Measurements from ENCODE around the gene MKRN2OS. TPM values are rescaled to one million over a fixed set of nuclear protein-coding genes. Genes with fewer than 3 reads are reported as not detected.
A peak's percentile ranks its signal among the peaks of the same experiment; 100 is the strongest.

MKRN2OS gene
- total RNA-seq, 1 donor from 2014 or later = not detected

GRCh38 chr3:12584083-12584482, 38.8 kb upstream of the MKRN2OS start:
- H3K9me3 Mint-ChIP-seq (ENCODE audit: unreplicated experiment) = no peaks in the 10 kb centered on the region
- peaks cover 37% of the 10 kb centered on the region for H3K36me3 Mint-ChIP-seq (ENCODE audit: low read depth, unreplicated experiment)

GRCh38 chr3:12583280-12583679, 38.0 kb upstream of the MKRN2OS start:
- Mint-ChIP-seq H3K36me3 (ENCODE audit: low read depth, unreplicated experiment) (peaks cover 36% of the 10 kb centered on the region), H3K4me1 (ENCODE audit: unreplicated experiment) (peaks cover 23% of the 10 kb centered on the region), H3K27ac (ENCODE audit: unreplicated experiment) (no peak overlapping the region), H3K9me3 (ENCODE audit: unreplicated experiment) (no peaks in the 10 kb centered on the region), H3K4me3 (ENCODE audit: unreplicated experiment) (no peak overlapping the region), H3K27me3 (ENCODE audit: unreplicated experiment) (peaks cover 15% of the 10 kb centered on the region)
- no peak for TF ChIP-seq CTCF (IDR thresholded peaks at IDR 0.05; ENCODE audit: unreplicated experiment)
- DNase-seq (ENCODE audit: low spot score) = no peak

More at GRCh38 chr3:12584083-12584482, 38.8 kb upstream of the MKRN2OS start:
- H3K27me3 Mint-ChIP-seq (ENCODE audit: unreplicated experiment) = peaks cover 15% of the 10 kb centered on the region
- DNase-seq (ENCODE audit: low spot score) = no peak
- no peak overlapping the region for H3K4me3 Mint-ChIP-seq (ENCODE audit: unreplicated experiment)
- H3K27ac Mint-ChIP-seq (ENCODE audit: unreplicated experiment) = no peak overlapping the region
- H3K4me1 Mint-ChIP-seq (ENCODE audit: unreplicated experiment) = peaks cover 23% of the 10 kb centered on the region
- no peak for TF ChIP-seq CTCF (IDR thresholded peaks at IDR 0.05; ENCODE audit: unreplicated experiment)

- peaks cover 36% of the 10 kb centered on the region for H3K36me3 Mint-ChIP-seq (ENCODE audit: low read depth, unreplicated experiment)
- no peak overlapping the region for H3K4me3 Mint-ChIP-seq (ENCODE audit: unreplicated experiment)
These were observed 37.4 kb upstream of the MKRN2OS start for GRCh38 chr3:12582730-12583129.

GRCh38 chr3:12579905-12580304, 34.6 kb upstream of the MKRN2OS start:
- H3K27me3 Mint-ChIP-seq (ENCODE audit: unreplicated experiment) = peaks cover 11% of the 10 kb centered on the region
- no peak for TF ChIP-seq CTCF (IDR thresholded peaks at IDR 0.05; ENCODE audit: unreplicated experiment)
- no peaks in the 10 kb centered on the region for H3K9me3 Mint-ChIP-seq (ENCODE audit: unreplicated experiment)
- H3K27ac Mint-ChIP-seq (ENCODE audit: unreplicated experiment) = peak overlapping the region; percentile 81
- no peak for DNase-seq (ENCODE audit: low spot score)
- H3K4me1 Mint-ChIP-seq (ENCODE audit: unreplicated experiment) = peaks cover 21% of the 10 kb centered on the region
- H3K36me3 Mint-ChIP-seq (ENCODE audit: low read depth, unreplicated experiment) = peaks cover 56% of the 10 kb centered on the region
- H3K4me3 Mint-ChIP-seq (ENCODE audit: unreplicated experiment) = no peak overlapping the region

More at GRCh38 chr3:12582730-12583129, 37.4 kb upstream of the MKRN2OS start:
- Mint-ChIP-seq H3K9me3 (ENCODE audit: unreplicated experiment) (no peaks in the 10 kb centered on the region), H3K27ac (ENCODE audit: unreplicated experiment) (no peak overlapping the region), H3K27me3 (ENCODE audit: unreplicated experiment) (peaks cover 15% of the 10 kb centered on the region), H3K4me1 (ENCODE audit: unreplicated experiment) (peaks cover 23% of the 10 kb centered on the region)
- no peak for TF ChIP-seq CTCF (IDR thresholded peaks at IDR 0.05; ENCODE audit: unreplicated experiment)
- DNase-seq (ENCODE audit: low spot score) = no peak

- H3K4me1 Mint-ChIP-seq (ENCODE audit: unreplicated experiment) = peaks cover 16% of the 10 kb centered on the region
- no peak for DNase-seq (ENCODE audit: low spot score)
- H3K9me3 Mint-ChIP-seq (ENCODE audit: unreplicated experiment) = no peaks in the 10 kb centered on the region
- H3K27ac Mint-ChIP-seq (ENCODE audit: unreplicated experiment) = peak overlapping the region; percentile 81
- H3K4me3 Mint-ChIP-seq (ENCODE audit: unreplicated experiment) = no peak overlapping the region
- TF ChIP-seq CTCF (IDR thresholded peaks at IDR 0.05; ENCODE audit: unreplicated experiment) = no peak
- H3K36me3 Mint-ChIP-seq (ENCODE audit: low read depth, unreplicated experiment) = peaks cover 51% of the 10 kb centered on the region
- H3K27me3 Mint-ChIP-seq (ENCODE audit: unreplicated experiment) = peaks cover 10% of the 10 kb centered on the region
These were observed 34.2 kb upstream of the MKRN2OS start for GRCh38 chr3:12579456-12579855.

Data from endothelial cell (in vitro differentiated cells).